ENCODE results near the gene SALL4. TPM values are rescaled to one million over a fixed set of nuclear protein-coding genes. Genes with fewer than 3 reads are reported as not detected.

SALL4 gene
- total and polyA plus RNA-seq, 2 of the 8 experiments (the other 6 are each of a cell fraction or from before 2014, with no cell fraction given) = 108 to 235 TPM

- no peak overlapping the region for H3K27ac ChIP-seq (ENCODE audit: low read depth, low read length)
- POLR2A ChIA-PET (ENCODE audit: partially characterized antibody) = interaction anchor here (0.6 to 5.7 kb wide), 6 partner anchors 7 to 96 kb away, joined by 3 to 29 read pairs (median 8); partner anchors contain the start of gene SALL4
- TF ChIP-seq POU5F1 (IDR thresholded peaks at IDR 0.05; ENCODE audit: low read depth, low read length) = no peak
- TF ChIP-seq ATF2 (IDR thresholded peaks at IDR 0.05; ENCODE audit: low read length) = no peak
- no peak for TF ChIP-seq RAD21 (IDR thresholded peaks at IDR 0.05 in 1 of 2, conservative IDR thresholded peaks at IDR 0.05 in 1 of 2; ENCODE audit: low read depth in 2 of 2, low read length in 2 of 2)
- no peak for TF ChIP-seq TBP (IDR thresholded peaks at IDR 0.05; ENCODE audit: low read depth, low read length)
- no peak for TF ChIP-seq JUN (IDR thresholded peaks at IDR 0.05; ENCODE audit: low read depth, low read length)
- TF ChIP-seq HDAC2 (IDR thresholded peaks at IDR 0.05; ENCODE audit: borderline replicate concordance in 1 of 2, low read depth in 2 of 2, low read length in 2 of 2) = no peak
- TF ChIP-seq SP2 (IDR thresholded peaks at IDR 0.05; ENCODE audit: low read length) = no peak
- TF ChIP-seq RFX5 (IDR thresholded peaks at IDR 0.05; ENCODE audit: borderline replicate concordance, low read depth, low read length) = no peak
- TF ChIP-seq SP4 (IDR thresholded peaks at IDR 0.05; ENCODE audit: low read length) = no peak
- TF ChIP-seq EZH2 (IDR thresholded peaks at IDR 0.05; ENCODE audit: low read depth, low read length, severe bottlenecking) = no peak
- TF ChIP-seq SUZ12 (IDR thresholded peaks at IDR 0.05; ENCODE audit: low read length) = no peak
- no peak for TF ChIP-seq GTF2F1 (IDR thresholded peaks at IDR 0.05; ENCODE audit: borderline replicate concordance, low read depth, low read length)
These were observed 12.9 kb downstream of the SALL4 start for GRCh38 chr20:51789434-51789833.

More at GRCh38 chr20:51789434-51789833, 12.9 kb downstream of the SALL4 start:
- Histone ChIP-seq H3K23ac (ENCODE audit: insufficient read length) (no peak overlapping the region), H2BK5ac (ENCODE audit: low read depth, low read length) (no peak overlapping the region), H4K5ac (ENCODE audit: insufficient read length, low read depth, low read length) (no peak overlapping the region), H3K4ac (replicated peaks; ENCODE audit: insufficient read length, low read depth, low read length) (no peak overlapping the region), H3K4me3 (ENCODE audit: extremely low read depth in 1 of 4, insufficient read depth in 2 of 4, low read depth in 3 of 4, low read length in 4 of 4) (no peak overlapping the region), H3K27me3 (replicated peaks in 1 of 4; ENCODE audit: control insufficient read depth in 3 of 4, extremely low read depth in 1 of 4, insufficient read depth in 3 of 4, low read length in 3 of 4) (no peaks in the 10 kb centered on the region), H3K79me2 (ENCODE audit: control insufficient read depth in 1 of 2, insufficient read depth in 2 of 2, low read length in 2 of 2) (peaks cover 37 to 88% of the 10 kb centered on the region in 2 experiments), H3K36me3 (ENCODE audit: control insufficient read depth in 2 of 4, insufficient read depth in 4 of 4, low read length in 3 of 4) (peaks cover 42 to 99% (median 74%) of the 10 kb centered on the region in 4 experiments), H4K91ac (replicated peaks; ENCODE audit: insufficient read length, low read length) (no peak overlapping the region), H2BK120ac (replicated peaks; ENCODE audit: low read depth, low read length) (no peak overlapping the region), H3K4me1 (replicated peaks in 1 of 4; ENCODE audit: control insufficient read depth in 3 of 4, insufficient read depth in 4 of 4, low read length in 3 of 4) (peaks cover 2 to 7% (median 7%) of the 10 kb centered on the region in 4 experiments; a peak in 6 of 7 replicates), H3K79me1 (ENCODE audit: low read depth, low read length) (peaks cover 19% of the 10 kb centered on the region), H2BK12ac (ENCODE audit: low read depth, low read length) (no peak overlapping the region), H2BK20ac (ENCODE audit: low read length) (no peak overlapping the region), H3K14ac (ENCODE audit: insufficient read length) (no peak overlapping the region), H4K8ac (ENCODE audit: extremely low read depth, insufficient read depth, low read length) (no peak overlapping the region), H3K23me2 (ENCODE audit: low read depth, low read length) (no peaks in the 10 kb centered on the region), H2AK5ac (ENCODE audit: low read depth, low read length) (no peak overlapping the region), H2AFZ (ENCODE audit: low read length) (no peak overlapping the region), H3K56ac (replicated peaks; ENCODE audit: insufficient read length, low read depth, low read length) (no peak overlapping the region), H2BK15ac (ENCODE audit: low read length) (no peak overlapping the region), H3K9ac (replicated peaks in 1 of 4; ENCODE audit: extremely low read depth in 1 of 4, low read depth in 3 of 4, low read length in 3 of 4) (no peak overlapping the region), H3K18ac (ENCODE audit: extremely low read depth, low read length) (no peak overlapping the region), H4K20me1 (replicated peaks in 1 of 2; ENCODE audit: control insufficient read depth in 1 of 2, insufficient read depth in 2 of 2, low read length in 2 of 2) (peaks cover 39 to 48% of the 10 kb centered on the region in 2 experiments), H3K4me2 (ENCODE audit: insufficient read depth in 1 of 2, low read depth in 2 of 2, low read length in 2 of 2) (no peak overlapping the region), H3K9me3 (ENCODE audit: insufficient read depth in 2 of 2, low read depth in 1 of 2, low read length in 1 of 2) (no peaks in the 10 kb centered on the region)
- DNase-seq (ENCODE audit: low read depth in 1 of 2, low spot score in 2 of 2) (no peak), FAIRE-seq (no peak)
- 83% methylated on average over 2 of the region's 2 CpGs; no CpG with 5 or more reads in 1 of the 2 experiments for WGBS, 2 experiments (ENCODE audit: extremely low coverage in 1 of 2, insufficient coverage in 1 of 2, insufficient read length in 1 of 2, insufficient replicate concordance in 2 of 2, low coverage in 1 of 2, low lambda C conversion rate in 2 of 2, missing lambda C conversion rate in 1 of 2)
- CTCF ChIA-PET (ENCODE audit: partially characterized antibody) = interaction anchor here (0.9 to 1.8 kb wide), 2 partner anchors 10 to 13 kb away, joined by 3 to 5 read pairs; partner anchors contain the start of gene SALL4
